K562 (cell line): ENCODE data around the gene MADD. TPM values are rescaled to one million over a fixed set of nuclear protein-coding genes. Genes with fewer than 3 reads are reported as not detected.
A peak's percentile ranks its signal among the peaks of the same experiment; 100 is the strongest.

Experiments
- BRF2 ChIP-seq: IDR thresholded peaks from 3 replicates; pipeline ENCODE4 v1.6.1; 2011; ENCODE audit warnings: borderline replicate concordance, mild to moderate bottlenecking; ENCODE audit not compliant: insufficient read length, insufficient read depth
- CBX3 ChIP-seq, 2 experiments: IDR thresholded peaks; 1 replicate in 1 of 2; 2 replicates in 1 of 2; pipeline ENCODE4 v1.6.1; 2012; ENCODE audit warnings: inconsistent platforms in 2 of 2, low read length in 2 of 2, borderline replicate concordance in 1 of 2, control low read depth in 1 of 2
- GABPB2 ChIP-seq: fragments of 250-450 bp; sonication (Bioruptor Pico); conservative IDR thresholded peaks from 2 replicates; pipeline ENCODE4 v1.5.1; 2021; ENCODE audit warnings: mild to moderate bottlenecking
- GTF2E2 ChIP-seq: fragments of 200-800 bp; sonication (Bioruptor generic); IDR thresholded peaks from 2 replicates; pipeline ENCODE4 v1.6.1; 2016; ENCODE audit warnings: missing genetic modification characterization, missing compliant biosample characterization
- KLF1 ChIP-seq: fragments of 450-650 bp; IDR thresholded peaks from 2 replicates; pipeline ENCODE4 v1.6.1; 2016; ENCODE audit warnings: missing genetic modification characterization, missing compliant biosample characterization
- MYNN ChIP-seq, 2 experiments: sonication (generic); formaldehyde crosslinking in 1 of 2; IDR thresholded peaks; 2 replicates each; pipeline versions ENCODE4 v1.5.0 to v1.6.1; 2016 to 2020; ENCODE audit warnings: antibody characterized with exemption in 1 of 2, missing genetic modification reagents in 1 of 2
- NR3C1 ChIP-seq: sonication (generic); formaldehyde crosslinking; IDR thresholded peaks from 2 replicates; pipeline ENCODE4 v1.8.1; 2022; ENCODE audit warnings: missing genetic modification reagents
- PRPF4 ChIP-seq: fragments of 200-400 bp; formaldehyde crosslinking; IDR thresholded peaks from one replicate; pipeline ENCODE4 v1.6.1; 2017; ENCODE audit warnings: low read length, low read depth, mild to moderate bottlenecking; ENCODE audit not compliant: insufficient read depth, poor library complexity, severe bottlenecking
- RBM15 ChIP-seq: fragments of 200-400 bp; formaldehyde crosslinking; IDR thresholded peaks from 2 replicates; pipeline ENCODE4 v1.6.1; 2018; ENCODE audit warnings: mild to moderate bottlenecking, low read length, moderate library complexity; ENCODE audit not compliant: insufficient read depth
- SMAD3 ChIP-seq: fragments of 450-650 bp; formaldehyde crosslinking; conservative IDR thresholded peaks from 2 replicates; pipeline ENCODE4 v1.4.0; 2020; ENCODE audit warnings: mild to moderate bottlenecking
- USF1 ChIP-seq: sonication (generic); formaldehyde crosslinking; IDR thresholded peaks from 2 replicates; pipeline ENCODE4 v1.9.0; 2022; ENCODE audit warnings: mild to moderate bottlenecking, missing genetic modification reagents
- ZBTB1 ChIP-seq: sonication (generic); formaldehyde crosslinking; IDR thresholded peaks from 2 replicates; pipeline ENCODE4 v1.8.1; 2023; ENCODE audit warnings: missing genetic modification reagents, low read depth, mild to moderate bottlenecking, borderline replicate concordance
- ZNF655 ChIP-seq: fragments of 250-450 bp; sonication (Bioruptor Pico); IDR thresholded peaks from 2 replicates; pipeline ENCODE4 v1.5.0; 2021
- polyA plus RNA-seq, 8 experiments: library from polyadenylated mRNA; depleted of rRNA in 4 of 8; stranded (reverse) in 5 of 8; unstranded in 3 of 8; fragments of >200 nt; fragmentation: Nextera tagmentation in 2 of 8; fragmentation: Illumina TruSeq in 1 of 8; extraction: Ambion mirVana in 2 of 8; extraction: Trizol in 1 of 8; gene quantifications; 2 replicates each; pipeline versions ENCODE4 v1.2.1 to v1.2.3, GENCODE V29; 2011 to 2014; ENCODE audit warnings: inconsistent platforms in 1 of 8, missing spikeins in 1 of 8
- total RNA-seq, 7 experiments: library from RNA; depleted of rRNA in 6 of 7; stranded (reverse); fragments of >200 nt in 6 of 7; fragmentation: Illumina TruSeq in 2 of 7; extraction: Trizol in 2 of 7; gene quantifications; 2 replicates each; pipeline versions ENCODE4 v1.2.1 to v1.2.3, GENCODE V29; 2011 to 2021; ENCODE audit warnings: low replicate concordance in 1 of 7
- TF ChIP-seq, protein P1 (sequence below): fragments of 450-650 bp; IDR thresholded peaks from 2 replicates; pipeline ENCODE4 v1.7.0; 2016; ENCODE audit warnings: borderline replicate concordance
- TF ChIP-seq, protein P2 (sequence below), 3 experiments: IDR thresholded peaks in 2 of 3; conservative IDR thresholded peaks in 1 of 3; 2 replicates each; pipeline ENCODE4 v1.5.1; 2011 to 2012; ENCODE audit warnings: low read length in 3 of 3, mild to moderate bottlenecking in 3 of 3, control low read depth in 2 of 3, improper control_type of control experiment in 1 of 3, inconsistent platforms in 1 of 3, low read depth in 1 of 3, mixed read lengths in 1 of 3, moderate library complexity in 1 of 3; ENCODE audit not compliant: insufficient read depth in 2 of 3
- TF ChIP-seq, protein P3 (sequence below): sonication (generic); formaldehyde crosslinking; IDR thresholded peaks from 2 replicates; pipeline ENCODE4 v1.8.0; 2022; ENCODE audit warnings: missing genetic modification reagents, mild to moderate bottlenecking, borderline replicate concordance
- TF ChIP-seq, protein P4 (sequence below): fragments of 450-650 bp; IDR thresholded peaks from 2 replicates; pipeline ENCODE4 v1.6.1; 2016

The MADD gene
- total and polyA plus RNA-seq, 9 of the 15 experiments (the other 6 are each of a cell fraction or from before 2014, with no cell fraction given) = 0.68 to 57.6 (median 33.6) TPM

DNA sequence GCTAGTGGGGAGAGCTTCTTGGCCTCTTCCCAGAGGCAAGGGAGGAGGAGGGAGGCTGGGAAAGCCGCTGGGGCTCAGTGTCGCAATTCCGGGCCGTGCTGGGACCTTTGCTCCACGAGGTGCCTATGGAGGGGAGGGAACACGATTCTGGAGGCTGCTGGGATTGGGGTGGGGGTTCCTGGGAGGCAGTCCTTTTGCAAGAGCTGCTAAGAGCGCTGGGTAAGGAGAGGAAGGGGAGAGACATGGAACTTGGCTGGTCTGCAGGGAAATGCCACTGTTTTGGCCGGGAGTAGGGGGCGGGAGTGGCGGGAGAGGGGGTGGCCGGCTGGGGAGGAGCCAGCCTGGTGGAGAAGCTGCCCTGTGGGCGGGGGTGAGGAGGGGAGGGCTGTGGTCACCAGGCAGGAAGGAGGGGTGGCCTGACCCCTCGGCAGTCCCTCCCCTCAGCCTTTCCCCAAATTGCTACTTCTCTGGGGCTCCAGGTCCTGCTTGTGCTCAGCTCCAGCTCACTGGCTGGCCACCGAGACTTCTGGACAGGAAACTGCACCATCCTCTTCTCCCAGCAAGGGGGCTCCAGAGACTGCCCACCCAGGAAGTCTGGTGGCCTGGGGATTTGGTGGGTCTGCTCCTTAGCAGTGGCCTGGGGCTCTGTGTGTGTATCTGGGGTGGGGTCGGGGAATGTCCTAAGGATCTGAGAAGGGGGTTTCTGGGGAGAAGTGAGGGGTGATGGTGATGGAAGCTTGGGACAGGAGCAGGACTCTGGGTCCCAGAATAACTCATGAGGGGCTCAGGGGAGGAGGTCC lies 12.2 kb upstream of the MADD start, which contains the start of gene NR1H3 (continued):
- TF ChIP-seq MYNN (IDR thresholded peaks at IDR 0.05) = no peak
- TF ChIP-seq MYNN (CRISPR knock-in tag; IDR thresholded peaks at IDR 0.05) = no peak
- no peak for TF ChIP-seq RBM15
- no peak for TF ChIP-seq ZNF655 (CRISPR knock-in tag)
- no peak for TF ChIP-seq ZBTB1 (CRISPR knock-in tag)
- no peak for TF ChIP-seq GTF2E2 (tag)
- no peak for TF ChIP-seq NR3C1
- TF ChIP-seq, protein P1, sequence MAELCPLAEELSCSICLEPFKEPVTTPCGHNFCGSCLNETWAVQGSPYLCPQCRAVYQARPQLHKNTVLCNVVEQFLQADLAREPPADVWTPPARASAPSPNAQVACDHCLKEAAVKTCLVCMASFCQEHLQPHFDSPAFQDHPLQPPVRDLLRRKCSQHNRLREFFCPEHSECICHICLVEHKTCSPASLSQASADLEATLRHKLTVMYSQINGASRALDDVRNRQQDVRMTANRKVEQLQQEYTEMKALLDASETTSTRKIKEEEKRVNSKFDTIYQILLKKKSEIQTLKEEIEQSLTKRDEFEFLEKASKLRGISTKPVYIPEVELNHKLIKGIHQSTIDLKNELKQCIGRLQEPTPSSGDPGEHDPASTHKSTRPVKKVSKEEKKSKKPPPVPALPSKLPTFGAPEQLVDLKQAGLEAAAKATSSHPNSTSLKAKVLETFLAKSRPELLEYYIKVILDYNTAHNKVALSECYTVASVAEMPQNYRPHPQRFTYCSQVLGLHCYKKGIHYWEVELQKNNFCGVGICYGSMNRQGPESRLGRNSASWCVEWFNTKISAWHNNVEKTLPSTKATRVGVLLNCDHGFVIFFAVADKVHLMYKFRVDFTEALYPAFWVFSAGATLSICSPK = no peak
- no peak for TF ChIP-seq KLF1 (tag)
- TF ChIP-seq CBX3 (IDR thresholded peaks at IDR 0.05; ENCODE audit: borderline replicate concordance in 1 of 2, low read length in 2 of 2) = no peak
- TF ChIP-seq PRPF4 = no peak
- TF ChIP-seq GABPB2 (CRISPR knock-in tag) = no peak
- no peak for TF ChIP-seq SMAD3
- TF ChIP-seq, protein P2, sequence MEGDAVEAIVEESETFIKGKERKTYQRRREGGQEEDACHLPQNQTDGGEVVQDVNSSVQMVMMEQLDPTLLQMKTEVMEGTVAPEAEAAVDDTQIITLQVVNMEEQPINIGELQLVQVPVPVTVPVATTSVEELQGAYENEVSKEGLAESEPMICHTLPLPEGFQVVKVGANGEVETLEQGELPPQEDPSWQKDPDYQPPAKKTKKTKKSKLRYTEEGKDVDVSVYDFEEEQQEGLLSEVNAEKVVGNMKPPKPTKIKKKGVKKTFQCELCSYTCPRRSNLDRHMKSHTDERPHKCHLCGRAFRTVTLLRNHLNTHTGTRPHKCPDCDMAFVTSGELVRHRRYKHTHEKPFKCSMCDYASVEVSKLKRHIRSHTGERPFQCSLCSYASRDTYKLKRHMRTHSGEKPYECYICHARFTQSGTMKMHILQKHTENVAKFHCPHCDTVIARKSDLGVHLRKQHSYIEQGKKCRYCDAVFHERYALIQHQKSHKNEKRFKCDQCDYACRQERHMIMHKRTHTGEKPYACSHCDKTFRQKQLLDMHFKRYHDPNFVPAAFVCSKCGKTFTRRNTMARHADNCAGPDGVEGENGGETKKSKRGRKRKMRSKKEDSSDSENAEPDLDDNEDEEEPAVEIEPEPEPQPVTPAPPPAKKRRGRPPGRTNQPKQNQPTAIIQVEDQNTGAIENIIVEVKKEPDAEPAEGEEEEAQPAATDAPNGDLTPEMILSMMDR (IDR thresholded peaks at IDR 0.05 in 2 of 3, conservative IDR thresholded peaks at IDR 0.05 in 1 of 3; ENCODE audit: insufficient read depth in 2 of 3, low read depth in 1 of 3, low read length in 3 of 3) = peak; percentile 76 to 83 (median 83)
- TF ChIP-seq, protein P3, sequence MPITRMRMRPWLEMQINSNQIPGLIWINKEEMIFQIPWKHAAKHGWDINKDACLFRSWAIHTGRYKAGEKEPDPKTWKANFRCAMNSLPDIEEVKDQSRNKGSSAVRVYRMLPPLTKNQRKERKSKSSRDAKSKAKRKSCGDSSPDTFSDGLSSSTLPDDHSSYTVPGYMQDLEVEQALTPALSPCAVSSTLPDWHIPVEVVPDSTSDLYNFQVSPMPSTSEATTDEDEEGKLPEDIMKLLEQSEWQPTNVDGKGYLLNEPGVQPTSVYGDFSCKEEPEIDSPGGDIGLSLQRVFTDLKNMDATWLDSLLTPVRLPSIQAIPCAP (CRISPR knock-in tag) = no peak
- TF ChIP-seq, protein P4, sequence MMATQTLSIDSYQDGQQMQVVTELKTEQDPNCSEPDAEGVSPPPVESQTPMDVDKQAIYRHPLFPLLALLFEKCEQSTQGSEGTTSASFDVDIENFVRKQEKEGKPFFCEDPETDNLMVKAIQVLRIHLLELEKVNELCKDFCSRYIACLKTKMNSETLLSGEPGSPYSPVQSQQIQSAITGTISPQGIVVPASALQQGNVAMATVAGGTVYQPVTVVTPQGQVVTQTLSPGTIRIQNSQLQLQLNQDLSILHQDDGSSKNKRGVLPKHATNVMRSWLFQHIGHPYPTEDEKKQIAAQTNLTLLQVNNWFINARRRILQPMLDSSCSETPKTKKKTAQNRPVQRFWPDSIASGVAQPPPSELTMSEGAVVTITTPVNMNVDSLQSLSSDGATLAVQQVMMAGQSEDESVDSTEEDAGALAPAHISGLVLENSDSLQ = no peak
- no peak for TF ChIP-seq USF1 (CRISPR knock-in tag)
- no peak for TF ChIP-seq BRF2
